A549 (cell line): ENCODE data around the gene IL9.

Experiments used
- EP300 ChIP-seq, 2 experiments: fragments of >200 bp; sonication (Bioruptor Twin); formaldehyde crosslinking; IDR thresholded peaks; 2 replicates in 1 of 2; 3 replicates in 1 of 2; pipeline ENCODE4 v1.6.1; 2016 to 2017
- FOSB ChIP-seq: fragments of 250-450 bp; sonication (Bioruptor Pico); IDR thresholded peaks from 2 replicates; pipeline ENCODE4 v1.5.0; 2020; ENCODE audit warnings: mild to moderate bottlenecking, moderate library complexity
- GATA3 ChIP-seq: IDR thresholded peaks from 2 replicates; pipeline ENCODE4 v1.6.1; 2012; ENCODE audit warnings: borderline replicate concordance
- HDAC2 ChIP-seq: fragments of 200-600 bp; sonication (generic); IDR thresholded peaks from 2 replicates; pipeline ENCODE4 v1.6.1; 2016
- MAZ ChIP-seq: fragments of 150-350 bp; IDR thresholded peaks from 2 replicates; pipeline ENCODE4 v1.6.1; 2014; ENCODE audit warnings: antibody characterized with exemption, low read depth, low read length, borderline replicate concordance
- MYC ChIP-seq: IDR thresholded peaks from 2 replicates; pipeline ENCODE4 v1.6.1; 2012; ENCODE audit warnings: mild to moderate bottlenecking, inconsistent platforms, low read length, improper control_type of control experiment, borderline replicate concordance
- PHF8 ChIP-seq: fragments of 200-600 bp; sonication (generic); IDR thresholded peaks from 2 replicates; pipeline ENCODE4 v1.6.1; 2016; ENCODE audit warnings: low read depth, mild to moderate bottlenecking, antibody characterized with exemption, moderate library complexity, borderline replicate concordance
- RFX5 ChIP-seq: fragments of 450-650 bp; IDR thresholded peaks from 2 replicates; pipeline ENCODE4 v1.7.1; 2014; ENCODE audit warnings: antibody characterized with exemption, mild to moderate bottlenecking, moderate library complexity
- SMC3 ChIP-seq: fragments of >200 bp; sonication (Bioruptor Twin); formaldehyde crosslinking; IDR thresholded peaks from 3 replicates; pipeline ENCODE4 v1.6.1; 2018; ENCODE audit warnings: inconsistent platforms
- TF ChIP-seq, protein P1 (sequence below): fragments of >200 bp; sonication (Bioruptor Twin); formaldehyde crosslinking; IDR thresholded peaks from 3 replicates; pipeline ENCODE4 v1.5.1; 2016
- TF ChIP-seq, protein P2 (sequence below): IDR thresholded peaks from 2 replicates; pipeline ENCODE4 v1.6.1; 2012
- TF ChIP-seq, protein P3 (sequence below): fragments of 200-600 bp; sonication (generic); IDR thresholded peaks from 2 replicates; pipeline ENCODE4 v1.6.1; 2016; ENCODE audit warnings: antibody characterized with exemption, mild to moderate bottlenecking, moderate library complexity

DNA sequence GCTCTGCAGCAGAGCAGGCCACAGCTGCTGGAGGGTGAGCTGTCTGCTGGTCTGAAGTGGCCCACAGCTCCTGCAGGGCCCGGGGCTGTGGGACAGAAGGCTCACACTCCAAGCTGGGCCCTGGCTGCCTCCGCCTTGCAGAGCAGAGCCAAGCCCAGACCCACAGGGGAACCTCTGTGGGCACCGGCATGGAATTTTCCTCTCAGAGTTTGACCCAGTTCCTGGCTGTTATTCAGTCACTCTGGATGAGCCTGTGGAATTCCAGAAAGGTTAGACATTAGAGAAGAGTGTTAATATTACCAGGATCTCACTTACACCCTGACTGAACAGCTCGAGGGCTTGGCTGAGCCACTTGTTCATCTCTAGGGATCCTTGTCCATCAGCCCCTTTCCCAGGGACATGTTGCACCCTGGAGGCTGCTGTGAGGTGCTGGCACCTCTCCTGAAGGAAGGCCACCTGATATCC, 17.5 kb downstream of the IL9 start:
- TF ChIP-seq, protein P1, sequence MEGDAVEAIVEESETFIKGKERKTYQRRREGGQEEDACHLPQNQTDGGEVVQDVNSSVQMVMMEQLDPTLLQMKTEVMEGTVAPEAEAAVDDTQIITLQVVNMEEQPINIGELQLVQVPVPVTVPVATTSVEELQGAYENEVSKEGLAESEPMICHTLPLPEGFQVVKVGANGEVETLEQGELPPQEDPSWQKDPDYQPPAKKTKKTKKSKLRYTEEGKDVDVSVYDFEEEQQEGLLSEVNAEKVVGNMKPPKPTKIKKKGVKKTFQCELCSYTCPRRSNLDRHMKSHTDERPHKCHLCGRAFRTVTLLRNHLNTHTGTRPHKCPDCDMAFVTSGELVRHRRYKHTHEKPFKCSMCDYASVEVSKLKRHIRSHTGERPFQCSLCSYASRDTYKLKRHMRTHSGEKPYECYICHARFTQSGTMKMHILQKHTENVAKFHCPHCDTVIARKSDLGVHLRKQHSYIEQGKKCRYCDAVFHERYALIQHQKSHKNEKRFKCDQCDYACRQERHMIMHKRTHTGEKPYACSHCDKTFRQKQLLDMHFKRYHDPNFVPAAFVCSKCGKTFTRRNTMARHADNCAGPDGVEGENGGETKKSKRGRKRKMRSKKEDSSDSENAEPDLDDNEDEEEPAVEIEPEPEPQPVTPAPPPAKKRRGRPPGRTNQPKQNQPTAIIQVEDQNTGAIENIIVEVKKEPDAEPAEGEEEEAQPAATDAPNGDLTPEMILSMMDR: no peak
- TF ChIP-seq GATA3 (no peak), SMC3 (no peak), RFX5 (no peak), MYC (no peak), MAZ (no peak), HDAC2 (no peak), PHF8 (no peak), FOSB (CRISPR knock-in tag) (no peak), EP300 (IDR thresholded peaks at IDR 0.05) (no peak)
- TF ChIP-seq, protein P2, sequence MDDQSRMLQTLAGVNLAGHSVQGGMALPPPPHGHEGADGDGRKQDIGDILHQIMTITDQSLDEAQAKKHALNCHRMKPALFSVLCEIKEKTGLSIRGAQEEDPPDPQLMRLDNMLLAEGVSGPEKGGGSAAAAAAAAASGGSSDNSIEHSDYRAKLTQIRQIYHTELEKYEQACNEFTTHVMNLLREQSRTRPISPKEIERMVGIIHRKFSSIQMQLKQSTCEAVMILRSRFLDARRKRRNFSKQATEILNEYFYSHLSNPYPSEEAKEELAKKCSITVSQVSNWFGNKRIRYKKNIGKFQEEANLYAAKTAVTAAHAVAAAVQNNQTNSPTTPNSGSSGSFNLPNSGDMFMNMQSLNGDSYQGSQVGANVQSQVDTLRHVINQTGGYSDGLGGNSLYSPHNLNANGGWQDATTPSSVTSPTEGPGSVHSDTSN: no peak
- TF ChIP-seq, protein P3, sequence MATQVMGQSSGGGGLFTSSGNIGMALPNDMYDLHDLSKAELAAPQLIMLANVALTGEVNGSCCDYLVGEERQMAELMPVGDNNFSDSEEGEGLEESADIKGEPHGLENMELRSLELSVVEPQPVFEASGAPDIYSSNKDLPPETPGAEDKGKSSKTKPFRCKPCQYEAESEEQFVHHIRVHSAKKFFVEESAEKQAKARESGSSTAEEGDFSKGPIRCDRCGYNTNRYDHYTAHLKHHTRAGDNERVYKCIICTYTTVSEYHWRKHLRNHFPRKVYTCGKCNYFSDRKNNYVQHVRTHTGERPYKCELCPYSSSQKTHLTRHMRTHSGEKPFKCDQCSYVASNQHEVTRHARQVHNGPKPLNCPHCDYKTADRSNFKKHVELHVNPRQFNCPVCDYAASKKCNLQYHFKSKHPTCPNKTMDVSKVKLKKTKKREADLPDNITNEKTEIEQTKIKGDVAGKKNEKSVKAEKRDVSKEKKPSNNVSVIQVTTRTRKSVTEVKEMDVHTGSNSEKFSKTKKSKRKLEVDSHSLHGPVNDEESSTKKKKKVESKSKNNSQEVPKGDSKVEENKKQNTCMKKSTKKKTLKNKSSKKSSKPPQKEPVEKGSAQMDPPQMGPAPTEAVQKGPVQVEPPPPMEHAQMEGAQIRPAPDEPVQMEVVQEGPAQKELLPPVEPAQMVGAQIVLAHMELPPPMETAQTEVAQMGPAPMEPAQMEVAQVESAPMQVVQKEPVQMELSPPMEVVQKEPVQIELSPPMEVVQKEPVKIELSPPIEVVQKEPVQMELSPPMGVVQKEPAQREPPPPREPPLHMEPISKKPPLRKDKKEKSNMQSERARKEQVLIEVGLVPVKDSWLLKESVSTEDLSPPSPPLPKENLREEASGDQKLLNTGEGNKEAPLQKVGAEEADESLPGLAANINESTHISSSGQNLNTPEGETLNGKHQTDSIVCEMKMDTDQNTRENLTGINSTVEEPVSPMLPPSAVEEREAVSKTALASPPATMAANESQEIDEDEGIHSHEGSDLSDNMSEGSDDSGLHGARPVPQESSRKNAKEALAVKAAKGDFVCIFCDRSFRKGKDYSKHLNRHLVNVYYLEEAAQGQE: no peak
